HepG2 (cell line): ENCODE measurements around the gene MYO18A. TPM values are rescaled to one million over a fixed set of nuclear protein-coding genes. Genes with fewer than 3 reads are reported as not detected.
A peak's percentile ranks its signal among the peaks of the same experiment; 100 is the strongest.

Experiments used
- ETV5 ChIP-seq: IDR thresholded peaks from 2 replicates; pipeline ENCODE4 v1.6.1; 2018; ENCODE audit warnings: missing biosample characterization, missing genetic modification reagents, inconsistent platforms, borderline replicate concordance
- FLYWCH1 ChIP-seq: sonication (generic); formaldehyde crosslinking; IDR thresholded peaks from 2 replicates; pipeline ENCODE4 v1.8.1; 2023; ENCODE audit warnings: mild to moderate bottlenecking, missing genetic modification reagents
- HDAC2 ChIP-seq: sonication (generic); formaldehyde crosslinking; IDR thresholded peaks from 2 replicates; pipeline ENCODE4 v1.4.0; 2020; ENCODE audit warnings: missing genetic modification reagents
- IRF2 ChIP-seq: IDR thresholded peaks from 2 replicates; pipeline ENCODE4 v1.6.1; 2018; ENCODE audit warnings: missing genetic modification reagents, missing compliant biosample characterization
- KMT2B ChIP-seq: IDR thresholded peaks from 2 replicates; pipeline ENCODE4 v1.6.1; 2016; ENCODE audit warnings: missing genetic modification reagents, missing compliant biosample characterization
- MIER3 ChIP-seq: IDR thresholded peaks from 2 replicates; pipeline ENCODE4 v1.6.1; 2016; ENCODE audit warnings: missing compliant biosample characterization, borderline replicate concordance
- MTA1 ChIP-seq: sonication (generic); formaldehyde crosslinking; IDR thresholded peaks from 2 replicates; pipeline ENCODE4 v1.4.0; 2020; ENCODE audit warnings: missing genetic modification reagents, mild to moderate bottlenecking, borderline replicate concordance
- MXI1 ChIP-seq: IDR thresholded peaks from 3 replicates; pipeline ENCODE4 v1.6.1; 2012; ENCODE audit warnings: low read depth, low read length, inconsistent platforms, borderline replicate concordance
- NRL ChIP-seq: sonication (generic); formaldehyde crosslinking; IDR thresholded peaks from 2 replicates; pipeline ENCODE4 v1.5.0; 2020; ENCODE audit warnings: missing genetic modification reagents, mild to moderate bottlenecking, moderate library complexity, borderline replicate concordance
- SOX13 ChIP-seq, 3 experiments: fragments of 450-650 bp in 1 of 3; sonication (generic) in 1 of 3; formaldehyde crosslinking in 1 of 3; IDR thresholded peaks in 2 of 3; conservative IDR thresholded peaks in 1 of 3; 2 replicates each; pipeline versions ENCODE4 v1.5.0 to v1.6.1; 2016 to 2020; ENCODE audit warnings: antibody characterized with exemption in 1 of 3, mild to moderate bottlenecking in 1 of 3, missing compliant biosample characterization in 1 of 3, missing genetic modification reagents in 1 of 3, moderate library complexity in 1 of 3
- TFAP4 ChIP-seq: sonication (generic); IDR thresholded peaks from 2 replicates; pipeline ENCODE4 v1.6.1; 2016; ENCODE audit warnings: low read depth, borderline replicate concordance
- ZFP36L2 ChIP-seq: sonication (generic); formaldehyde crosslinking; IDR thresholded peaks from 2 replicates; pipeline ENCODE4 v1.4.0; 2020; ENCODE audit warnings: missing genetic modification reagents
- ZKSCAN8 ChIP-seq: IDR thresholded peaks from 2 replicates; pipeline ENCODE4 v1.6.1; 2016; ENCODE audit warnings: borderline replicate concordance, missing genetic modification reagents, missing compliant biosample characterization
- ZNF639 ChIP-seq: conservative IDR thresholded peaks from 2 replicates; pipeline ENCODE4 v1.6.1; 2018; ENCODE audit warnings: missing genetic modification reagents
- ZNF740 ChIP-seq: sonication (generic); formaldehyde crosslinking; IDR thresholded peaks from 2 replicates; pipeline ENCODE4 v1.4.0; 2020; ENCODE audit warnings: missing genetic modification reagents
- ZNF770 ChIP-seq: sonication (generic); formaldehyde crosslinking; IDR thresholded peaks from 2 replicates; pipeline ENCODE4 v1.5.0; 2020; ENCODE audit warnings: mild to moderate bottlenecking, missing genetic modification reagents
- ZNF816 ChIP-seq: sonication (generic); formaldehyde crosslinking; IDR thresholded peaks from 2 replicates; pipeline ENCODE4 v1.8.0; 2022; ENCODE audit warnings: missing genetic modification reagents, mild to moderate bottlenecking, borderline replicate concordance
- polyA plus RNA-seq, 8 experiments: library from polyadenylated mRNA; depleted of rRNA in 3 of 8; stranded (reverse) in 7 of 8; unstranded in 1 of 8; fragments of >200 nt; fragmentation: Illumina TruSeq in 4 of 8; extraction: Trizol in 4 of 8; gene quantifications; 2 replicates each; pipeline versions ENCODE4 v1.2.1 to v1.2.3, GENCODE V29; 2011 to 2016; ENCODE audit warnings: low read depth in 4 of 8, missing spikeins in 1 of 8, mixed read lengths in 1 of 8; ENCODE audit not compliant: insufficient read depth in 1 of 8
- total RNA-seq, 5 experiments: library from RNA; depleted of rRNA; stranded (reverse); fragments of >200 nt; fragmentation: Illumina TruSeq; extraction: Trizol; gene quantifications; 2 replicates each; pipeline ENCODE4 v1.2.3, GENCODE V29; 2016; ENCODE audit warnings: low read depth in 1 of 5

The MYO18A gene
- total and polyA plus RNA-seq, 2 of the 13 experiments (the other 11 are each of a cell fraction or from before 2014, with no cell fraction given) = 16.8 to 24.8 TPM

DNA sequence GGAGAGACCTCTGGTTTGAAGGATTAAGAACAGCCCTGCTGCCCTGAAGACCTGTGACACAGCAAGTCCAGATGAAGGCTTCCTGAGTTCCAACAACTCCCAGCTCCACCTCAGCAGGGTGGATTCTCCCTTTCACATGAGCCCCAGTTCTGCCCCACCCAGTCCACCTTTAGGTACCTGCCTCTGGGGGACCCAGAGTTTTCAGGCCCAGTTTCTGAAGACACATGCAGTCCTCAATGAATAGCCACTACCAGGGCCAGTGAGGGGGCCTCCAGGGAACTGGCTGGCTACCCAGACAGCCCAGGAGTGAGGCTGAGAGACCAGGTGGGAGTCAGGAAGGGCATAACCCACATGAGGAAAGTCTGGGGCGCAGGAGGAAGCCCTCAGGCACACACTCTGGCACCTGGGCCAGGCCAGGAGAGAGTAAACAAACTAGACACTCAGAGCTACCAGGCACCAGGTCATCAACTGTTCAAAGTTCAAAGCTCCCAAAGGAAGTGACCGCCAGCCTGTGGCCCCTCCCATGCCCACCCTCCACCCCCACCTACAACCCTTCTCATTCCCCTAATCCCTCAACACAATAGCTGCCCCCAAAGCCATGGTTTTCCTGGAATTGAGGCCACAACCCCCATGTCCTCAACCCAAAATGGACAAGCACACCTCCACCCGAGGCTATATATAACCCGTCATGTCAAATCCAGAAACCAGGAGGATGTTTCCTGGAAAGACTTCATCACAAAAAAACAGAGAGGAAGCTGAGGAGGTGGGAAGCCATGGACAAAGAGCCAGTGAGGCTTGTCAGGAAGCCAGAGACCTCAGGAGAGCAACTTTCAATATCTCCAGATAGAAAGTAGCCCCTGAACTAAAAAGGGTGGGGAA is 2.1 kb downstream of the MYO18A start (continued):
- TF ChIP-seq MIER3 (CRISPR knock-in tag) (0 out of 2 replicates have a peak, but pooled peaks have one; percentile 50), ETV5 (peak; percentile 71), ZNF770 (CRISPR knock-in tag) (peak; percentile 40; the same call in 1 of the 2 replicates), TFAP4 (peak; percentile 81; the same call in 1 of the 2 replicates), HDAC2 (CRISPR knock-in tag) (peak; percentile 39; the same call in 1 of the 2 replicates), ZFP36L2 (CRISPR knock-in tag) (no peak), NRL (CRISPR knock-in tag) (0 out of 2 replicates have a peak, but pooled peaks have one; percentile 68), MTA1 (CRISPR knock-in tag) (peak; percentile 73; the same call in 1 of the 2 replicates), KMT2B (CRISPR knock-in tag) (peak; percentile 32; the same call in 1 of the 2 replicates), MXI1 (peak; percentile 91; the same call in 2 of the 3 replicates), ZKSCAN8 (peak; percentile 54; the same call in 1 of the 2 replicates), FLYWCH1 (no peak), IRF2 (peak; percentile 45; the same call in 1 of the 2 replicates), ZNF816 (peak; percentile 43; the same call in 1 of the 2 replicates), ZNF639 (peak; percentile 53; the same call in 1 of the 2 replicates), ZNF740 (CRISPR knock-in tag) (no peak), SOX13 (IDR thresholded peaks at IDR 0.05) (no peak), SOX13 (CRISPR knock-in tag; conservative IDR thresholded peaks at IDR 0.05 in 1 of 2, IDR thresholded peaks at IDR 0.05 in 1 of 2) (peak in 1 of 2 experiments; percentile 75; a peak in 2 of 4 replicates)
- TF ChIP-seq, all 625 proteins: peak for 171
